HepG2 (cell line): ENCODE data around the gene SLC25A22. TPM values are rescaled to one million over a fixed set of nuclear protein-coding genes. Genes with fewer than 3 reads are reported as not detected.
A peak's percentile ranks its signal among the peaks of the same experiment; 100 is the strongest.

Source experiments
- HOXD1 ChIP-seq: sonication (generic); formaldehyde crosslinking; IDR thresholded peaks from 2 replicates; pipeline ENCODE4 v1.5.0; 2020; ENCODE audit warnings: missing genetic modification reagents
- KAT2B ChIP-seq: fragments of 150-350 bp; IDR thresholded peaks from 2 replicates; pipeline ENCODE4 v1.6.1; 2014; ENCODE audit warnings: low read depth, low read length, borderline replicate concordance
- MTF2 ChIP-seq: sonication (generic); formaldehyde crosslinking; IDR thresholded peaks from 2 replicates; pipeline ENCODE4 v1.5.0; 2020; ENCODE audit warnings: missing genetic modification reagents, borderline replicate concordance
- SCMH1 ChIP-seq: sonication (generic); formaldehyde crosslinking; IDR thresholded peaks from 2 replicates; pipeline ENCODE4 v1.9.0; 2021; ENCODE audit warnings: missing genetic modification reagents, mild to moderate bottlenecking, borderline replicate concordance
- SNRNP70 ChIP-seq: fragments of 200-400 bp; formaldehyde crosslinking; IDR thresholded peaks from 2 replicates; pipeline ENCODE4 v1.6.1; 2017; ENCODE audit warnings: mild to moderate bottlenecking, low read depth, low read length, moderate library complexity
- ZFYVE20 ChIP-seq: sonication (generic); formaldehyde crosslinking; IDR thresholded peaks from 2 replicates; pipeline ENCODE4 v1.8.0; 2023; ENCODE audit warnings: low read depth, mild to moderate bottlenecking, moderate library complexity, missing genetic modification reagents, borderline replicate concordance
- ZNF124 ChIP-seq: sonication (generic); formaldehyde crosslinking; IDR thresholded peaks from 2 replicates; pipeline ENCODE4 v1.4.0; 2020; ENCODE audit warnings: missing genetic modification reagents
- polyA plus RNA-seq, 8 experiments: library from polyadenylated mRNA; depleted of rRNA in 3 of 8; stranded (reverse) in 7 of 8; unstranded in 1 of 8; fragments of >200 nt; fragmentation: Illumina TruSeq in 4 of 8; extraction: Trizol in 4 of 8; gene quantifications; 2 replicates each; pipeline versions ENCODE4 v1.2.1 to v1.2.3, GENCODE V29; 2011 to 2016; ENCODE audit warnings: low read depth in 4 of 8, missing spikeins in 1 of 8, mixed read lengths in 1 of 8; ENCODE audit not compliant: insufficient read depth in 1 of 8
- total RNA-seq, 5 experiments: library from RNA; depleted of rRNA; stranded (reverse); fragments of >200 nt; fragmentation: Illumina TruSeq; extraction: Trizol; gene quantifications; 2 replicates each; pipeline ENCODE4 v1.2.3, GENCODE V29; 2016; ENCODE audit warnings: low read depth in 1 of 5
- TF ChIP-seq, protein P1 (sequence below): sonication (generic); formaldehyde crosslinking; IDR thresholded peaks from 2 replicates; pipeline ENCODE4 v1.4.0; 2020; ENCODE audit warnings: mild to moderate bottlenecking, missing genetic modification reagents
- TF ChIP-seq, protein P2 (sequence below): sonication (generic); formaldehyde crosslinking; IDR thresholded peaks from 2 replicates; pipeline ENCODE4 v1.5.1; 2020; ENCODE audit warnings: mild to moderate bottlenecking, missing genetic modification reagents, moderate library complexity
- TF ChIP-seq, protein P3 (sequence below): sonication (generic); formaldehyde crosslinking; conservative IDR thresholded peaks from 2 replicates; pipeline ENCODE4 v1.5.0; 2020; ENCODE audit warnings: missing genetic modification reagents
- TF ChIP-seq, protein P4 (sequence below): sonication (generic); formaldehyde crosslinking; conservative IDR thresholded peaks from 2 replicates; pipeline ENCODE4 v1.4.0; 2020; ENCODE audit warnings: missing genetic modification reagents

The SLC25A22 gene
- total and polyA plus RNA-seq, 2 of the 13 experiments (the other 11 are each of a cell fraction or from before 2014, with no cell fraction given): 12.4 to 19.2 TPM

DNA sequence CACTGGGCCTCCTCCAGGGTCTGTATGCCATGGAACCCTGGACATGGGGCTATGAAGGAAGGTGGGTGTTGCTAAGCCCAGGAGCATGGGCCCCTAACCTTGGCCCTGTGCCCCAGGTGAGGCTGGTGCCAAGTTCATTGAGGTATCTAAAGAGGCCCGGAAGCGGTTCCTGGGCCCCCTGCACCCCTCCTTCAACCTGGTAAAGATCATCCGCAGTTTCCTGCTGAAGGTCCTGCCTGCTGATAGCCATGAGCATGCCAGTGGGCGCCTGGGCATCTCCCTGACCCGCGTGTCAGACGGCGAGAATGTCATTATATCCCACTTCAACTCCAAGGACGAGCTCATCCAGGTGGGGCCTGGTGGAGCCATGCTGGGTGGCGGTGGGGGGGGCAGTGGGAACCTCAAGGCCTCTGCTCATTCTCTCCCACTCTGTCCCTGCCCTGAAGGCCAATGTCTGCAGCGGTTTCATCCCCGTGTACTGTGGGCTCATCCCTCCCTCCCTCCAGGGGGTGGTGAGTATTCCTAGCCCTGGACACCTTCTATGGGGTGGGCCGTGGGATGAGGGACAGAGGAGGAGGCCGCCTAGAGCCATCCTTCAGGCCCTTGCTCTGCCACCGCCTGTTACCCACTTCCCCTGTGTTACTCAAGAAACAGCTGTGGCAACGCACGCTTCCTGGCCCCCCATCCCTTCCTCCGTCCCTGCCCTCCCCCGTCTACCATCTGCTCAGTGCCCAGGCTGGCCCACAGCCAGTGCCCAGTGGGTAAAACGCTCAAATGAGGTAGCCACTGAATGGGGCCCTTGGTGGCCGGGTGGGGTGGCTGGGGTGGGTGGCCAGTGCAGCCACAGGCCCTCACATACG lies 23.7 kb upstream of the SLC25A22 start (continued):
- TF ChIP-seq, protein P1, sequence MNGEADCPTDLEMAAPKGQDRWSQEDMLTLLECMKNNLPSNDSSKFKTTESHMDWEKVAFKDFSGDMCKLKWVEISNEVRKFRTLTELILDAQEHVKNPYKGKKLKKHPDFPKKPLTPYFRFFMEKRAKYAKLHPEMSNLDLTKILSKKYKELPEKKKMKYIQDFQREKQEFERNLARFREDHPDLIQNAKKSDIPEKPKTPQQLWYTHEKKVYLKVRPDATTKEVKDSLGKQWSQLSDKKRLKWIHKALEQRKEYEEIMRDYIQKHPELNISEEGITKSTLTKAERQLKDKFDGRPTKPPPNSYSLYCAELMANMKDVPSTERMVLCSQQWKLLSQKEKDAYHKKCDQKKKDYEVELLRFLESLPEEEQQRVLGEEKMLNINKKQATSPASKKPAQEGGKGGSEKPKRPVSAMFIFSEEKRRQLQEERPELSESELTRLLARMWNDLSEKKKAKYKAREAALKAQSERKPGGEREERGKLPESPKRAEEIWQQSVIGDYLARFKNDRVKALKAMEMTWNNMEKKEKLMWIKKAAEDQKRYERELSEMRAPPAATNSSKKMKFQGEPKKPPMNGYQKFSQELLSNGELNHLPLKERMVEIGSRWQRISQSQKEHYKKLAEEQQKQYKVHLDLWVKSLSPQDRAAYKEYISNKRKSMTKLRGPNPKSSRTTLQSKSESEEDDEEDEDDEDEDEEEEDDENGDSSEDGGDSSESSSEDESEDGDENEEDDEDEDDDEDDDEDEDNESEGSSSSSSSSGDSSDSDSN (CRISPR knock-in tag): 0 out of 2 replicates have a peak, but pooled peaks have one; percentile 4
- TF ChIP-seq, protein P2, sequence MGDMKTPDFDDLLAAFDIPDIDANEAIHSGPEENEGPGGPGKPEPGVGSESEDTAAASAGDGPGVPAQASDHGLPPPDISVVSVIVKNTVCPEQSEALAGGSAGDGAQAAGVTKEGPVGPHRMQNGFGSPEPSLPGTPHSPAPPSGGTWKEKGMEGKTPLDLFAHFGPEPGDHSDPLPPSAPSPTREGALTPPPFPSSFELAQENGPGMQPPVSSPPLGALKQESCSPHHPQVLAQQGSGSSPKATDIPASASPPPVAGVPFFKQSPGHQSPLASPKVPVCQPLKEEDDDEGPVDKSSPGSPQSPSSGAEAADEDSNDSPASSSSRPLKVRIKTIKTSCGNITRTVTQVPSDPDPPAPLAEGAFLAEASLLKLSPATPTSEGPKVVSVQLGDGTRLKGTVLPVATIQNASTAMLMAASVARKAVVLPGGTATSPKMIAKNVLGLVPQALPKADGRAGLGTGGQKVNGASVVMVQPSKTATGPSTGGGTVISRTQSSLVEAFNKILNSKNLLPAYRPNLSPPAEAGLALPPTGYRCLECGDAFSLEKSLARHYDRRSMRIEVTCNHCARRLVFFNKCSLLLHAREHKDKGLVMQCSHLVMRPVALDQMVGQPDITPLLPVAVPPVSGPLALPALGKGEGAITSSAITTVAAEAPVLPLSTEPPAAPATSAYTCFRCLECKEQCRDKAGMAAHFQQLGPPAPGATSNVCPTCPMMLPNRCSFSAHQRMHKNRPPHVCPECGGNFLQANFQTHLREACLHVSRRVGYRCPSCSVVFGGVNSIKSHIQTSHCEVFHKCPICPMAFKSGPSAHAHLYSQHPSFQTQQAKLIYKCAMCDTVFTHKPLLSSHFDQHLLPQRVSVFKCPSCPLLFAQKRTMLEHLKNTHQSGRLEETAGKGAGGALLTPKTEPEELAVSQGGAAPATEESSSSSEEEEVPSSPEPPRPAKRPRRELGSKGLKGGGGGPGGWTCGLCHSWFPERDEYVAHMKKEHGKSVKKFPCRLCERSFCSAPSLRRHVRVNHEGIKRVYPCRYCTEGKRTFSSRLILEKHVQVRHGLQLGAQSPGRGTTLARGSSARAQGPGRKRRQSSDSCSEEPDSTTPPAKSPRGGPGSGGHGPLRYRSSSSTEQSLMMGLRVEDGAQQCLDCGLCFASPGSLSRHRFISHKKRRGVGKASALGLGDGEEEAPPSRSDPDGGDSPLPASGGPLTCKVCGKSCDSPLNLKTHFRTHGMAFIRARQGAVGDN: 0 out of 2 replicates have a peak, but pooled peaks have one; percentile 2
- TF ChIP-seq HOXD1: no peak
- TF ChIP-seq MTF2 (CRISPR knock-in tag): no peak
- TF ChIP-seq, protein P3, sequence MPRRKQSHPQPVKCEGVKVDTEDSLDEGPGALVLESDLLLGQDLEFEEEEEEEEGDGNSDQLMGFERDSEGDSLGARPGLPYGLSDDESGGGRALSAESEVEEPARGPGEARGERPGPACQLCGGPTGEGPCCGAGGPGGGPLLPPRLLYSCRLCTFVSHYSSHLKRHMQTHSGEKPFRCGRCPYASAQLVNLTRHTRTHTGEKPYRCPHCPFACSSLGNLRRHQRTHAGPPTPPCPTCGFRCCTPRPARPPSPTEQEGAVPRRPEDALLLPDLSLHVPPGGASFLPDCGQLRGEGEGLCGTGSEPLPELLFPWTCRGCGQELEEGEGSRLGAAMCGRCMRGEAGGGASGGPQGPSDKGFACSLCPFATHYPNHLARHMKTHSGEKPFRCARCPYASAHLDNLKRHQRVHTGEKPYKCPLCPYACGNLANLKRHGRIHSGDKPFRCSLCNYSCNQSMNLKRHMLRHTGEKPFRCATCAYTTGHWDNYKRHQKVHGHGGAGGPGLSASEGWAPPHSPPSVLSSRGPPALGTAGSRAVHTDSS (CRISPR knock-in tag): no peak
- TF ChIP-seq ZFYVE20: no peak
- TF ChIP-seq, protein P4, sequence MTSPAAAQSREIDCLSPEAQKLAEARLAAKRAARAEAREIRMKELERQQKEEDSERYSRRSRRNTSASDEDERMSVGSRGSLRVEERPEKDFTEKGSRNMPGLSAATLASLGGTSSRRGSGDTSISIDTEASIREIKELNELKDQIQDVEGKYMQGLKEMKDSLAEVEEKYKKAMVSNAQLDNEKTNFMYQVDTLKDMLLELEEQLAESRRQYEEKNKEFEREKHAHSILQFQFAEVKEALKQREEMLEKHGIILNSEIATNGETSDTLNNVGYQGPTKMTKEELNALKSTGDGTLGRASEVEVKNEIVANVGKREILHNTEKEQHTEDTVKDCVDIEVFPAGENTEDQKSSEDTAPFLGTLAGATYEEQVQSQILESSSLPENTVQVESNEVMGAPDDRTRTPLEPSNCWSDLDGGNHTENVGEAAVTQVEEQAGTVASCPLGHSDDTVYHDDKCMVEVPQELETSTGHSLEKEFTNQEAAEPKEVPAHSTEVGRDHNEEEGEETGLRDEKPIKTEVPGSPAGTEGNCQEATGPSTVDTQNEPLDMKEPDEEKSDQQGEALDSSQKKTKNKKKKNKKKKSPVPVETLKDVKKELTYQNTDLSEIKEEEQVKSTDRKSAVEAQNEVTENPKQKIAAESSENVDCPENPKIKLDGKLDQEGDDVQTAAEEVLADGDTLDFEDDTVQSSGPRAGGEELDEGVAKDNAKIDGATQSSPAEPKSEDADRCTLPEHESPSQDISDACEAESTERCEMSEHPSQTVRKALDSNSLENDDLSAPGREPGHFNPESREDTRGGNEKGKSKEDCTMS: no peak
- TF ChIP-seq KAT2B: no peak
- no peak for TF ChIP-seq SCMH1 (CRISPR knock-in tag)
- no peak for TF ChIP-seq ZNF124 (CRISPR knock-in tag)
- no peak for TF ChIP-seq SNRNP70
- TF ChIP-seq, all 625 proteins: peak for 5
